Measurements from ENCODE around the gene BSND.

DNA sequence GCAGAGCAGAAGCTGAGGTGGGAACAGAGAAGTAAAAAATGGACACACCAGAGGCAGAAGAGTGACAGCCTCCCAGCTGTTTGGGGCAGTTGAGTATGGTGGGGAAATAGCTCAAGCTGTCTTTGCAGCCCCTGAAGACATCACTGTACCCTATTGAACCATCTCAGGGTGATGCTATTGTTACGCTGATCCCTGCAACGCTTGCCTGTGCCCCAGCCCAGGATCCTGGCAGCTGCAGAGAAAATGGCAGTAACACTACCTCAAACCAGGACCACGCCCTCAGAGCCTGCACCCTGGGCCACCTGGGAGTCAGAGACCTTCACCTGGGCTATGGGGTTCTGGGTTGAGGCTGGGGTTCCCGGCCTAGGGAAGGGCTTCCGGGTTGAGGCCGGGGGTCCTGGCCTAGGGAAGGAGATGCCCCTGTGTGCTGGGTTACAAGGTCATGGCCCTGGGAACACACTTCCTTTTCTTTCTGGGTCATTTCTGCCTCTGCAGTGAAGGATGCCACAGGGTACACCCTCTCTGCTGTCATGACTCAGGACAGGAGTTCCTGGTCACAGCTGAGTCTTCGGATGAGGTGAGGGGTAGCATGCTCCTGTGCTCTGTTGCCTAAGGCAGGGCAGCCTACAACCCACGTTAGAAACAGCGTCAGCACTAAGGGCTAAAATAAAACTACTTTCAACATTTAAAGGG lies 11.6 kb downstream of the BSND start:
- TF ChIP-seq CTCF (IDR thresholded peaks at IDR 0.05; ENCODE audit: low read length) (no peak), EZH2 (IDR thresholded peaks at IDR 0.05; ENCODE audit: borderline replicate concordance, low read length) (no peak)
